A549 (cell line): ENCODE measurements around the gene IGSF22.

Experiments
- BHLHE40 ChIP-seq: IDR thresholded peaks from 2 replicates; pipeline ENCODE4 v1.6.1; 2012; ENCODE audit warnings: low read depth, low read length, inconsistent platforms
- CTCF ChIP-seq: fragments of >200 bp; sonication (Bioruptor Twin); formaldehyde crosslinking; IDR thresholded peaks from 3 replicates; pipeline ENCODE4 v1.5.1; 2016
- HDAC2 ChIP-seq: fragments of 200-600 bp; sonication (generic); IDR thresholded peaks from 2 replicates; pipeline ENCODE4 v1.6.1; 2016
- NR3C1 ChIP-seq: fragments of >200 bp; sonication (Bioruptor Twin); formaldehyde crosslinking; IDR thresholded peaks from 3 replicates; pipeline ENCODE4 v1.6.1; 2017
- POLR2A ChIP-seq: IDR thresholded peaks from 2 replicates; pipeline ENCODE4 v1.6.1; 2012; ENCODE audit warnings: mild to moderate bottlenecking, low read length
- REST ChIP-seq: fragments of 200-600 bp; sonication (generic); IDR thresholded peaks from 2 replicates; pipeline ENCODE4 v1.6.1; 2016; ENCODE audit warnings: antibody characterized with exemption, mild to moderate bottlenecking, moderate library complexity
- TF ChIP-seq, protein P1 (sequence below): IDR thresholded peaks from 2 replicates; pipeline ENCODE4 v1.6.1; 2012; ENCODE audit warnings: low read depth, borderline replicate concordance

- TF ChIP-seq CTCF (no peak), REST (no peak), POLR2A (no peak), HDAC2 (no peak), NR3C1 (no peak), BHLHE40 (no peak)
- TF ChIP-seq, protein P1, sequence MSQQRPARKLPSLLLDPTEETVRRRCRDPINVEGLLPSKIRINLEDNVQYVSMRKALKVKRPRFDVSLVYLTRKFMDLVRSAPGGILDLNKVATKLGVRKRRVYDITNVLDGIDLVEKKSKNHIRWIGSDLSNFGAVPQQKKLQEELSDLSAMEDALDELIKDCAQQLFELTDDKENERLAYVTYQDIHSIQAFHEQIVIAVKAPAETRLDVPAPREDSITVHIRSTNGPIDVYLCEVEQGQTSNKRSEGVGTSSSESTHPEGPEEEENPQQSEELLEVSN: no peak
Measured at GRCh38 chr11:18726040-18726439, at the start of gene IGSF22.
